Stimulated activated naive CD8-positive, alpha-beta T cell treated with anti-CD3 and anti-CD28 coated beads, Interleukin-15, amount 100 ng/mL, for 72 hours (primary cell): Measurements from ENCODE around the gene CREBL2.
A peak's percentile ranks its signal among the peaks of the same experiment; 100 is the strongest.
"Not testable (repeated sequence)": the region's sequence is repeated elsewhere in the genome, so short reads cannot be mapped to it uniquely, and the experiment has no call there.

Source experiments
- ATAC-seq: fragments of 150-1000 bp; cut with Tn5 transposase; 2 replicates; pipeline ENCODE4 v1.10.0; 2021; ENCODE audit warnings: mild to moderate bottlenecking, moderate library complexity
- DNase-seq, 2 donors: peaks; one replicate each; pipeline ENCODE4 v3.0.0; 2021 to 2022
- H3K27ac Mint-ChIP-seq, 2 donors: one replicate each; pipeline ENCODE4 v1.8.0; 2022; ENCODE audit warnings: mild to moderate bottlenecking in 2 of 2, mixed read lengths in 2 of 2, moderate library complexity in 2 of 2
- H3K27me3 Mint-ChIP-seq: one replicate; pipeline ENCODE4 v1.8.0; 2022; ENCODE audit warnings: mixed read lengths
- H3K4me1 Mint-ChIP-seq: one replicate; pipeline ENCODE4 v1.8.0; 2022; ENCODE audit warnings: mild to moderate bottlenecking, mixed read lengths
- H3K4me3 Mint-ChIP-seq, 2 donors: one replicate each; pipeline ENCODE4 v1.8.0; 2022; ENCODE audit warnings: mild to moderate bottlenecking in 2 of 2, mixed read lengths in 2 of 2, moderate library complexity in 1 of 2
- H3K9me3 Mint-ChIP-seq, 2 donors: one replicate each; pipeline ENCODE4 v1.8.0; 2022; ENCODE audit warnings: mixed read lengths in 2 of 2

CREBL2 gene

GRCh38 chr12:12586879-12587675, 24.6 kb upstream of the CREBL2 start:
- Mint-ChIP-seq H3K4me1 (peaks cover 43% of the 10 kb centered on the region), H3K27ac (no peak overlapping the region), H3K27me3 (peaks cover 7% of the 10 kb centered on the region), H3K4me3 (no peak overlapping the region), H3K9me3 (peaks cover 12 to 15% of the 10 kb centered on the region in 2 donors)
- no peak for ATAC-seq
- DNase-seq, result no peak

- peaks cover 35% of the 10 kb centered on the region for H3K4me1 Mint-ChIP-seq
- peaks cover 12 to 15% of the 10 kb centered on the region in 2 donors for H3K9me3 Mint-ChIP-seq
- H3K4me3 Mint-ChIP-seq, result no peak overlapping the region
- ATAC-seq, result no peak
- no peak overlapping the region for H3K27ac Mint-ChIP-seq
- DNase-seq, result no peak
- H3K27me3 Mint-ChIP-seq, result peaks cover 7% of the 10 kb centered on the region
These were observed 23.8 kb upstream of the CREBL2 start for GRCh38 chr12:12587878-12588277.

GRCh38 chr12:12588436-12588835, 23.2 kb upstream of the CREBL2 start:
- H3K27ac Mint-ChIP-seq, H3K27me3 Mint-ChIP-seq, ATAC-seq, DNase-seq, H3K4me3 Mint-ChIP-seq: not testable (repeated sequence)
- Mint-ChIP-seq H3K9me3 (peaks cover 12 to 15% of the 10 kb centered on the region in 2 donors), H3K4me1 (peaks cover 29% of the 10 kb centered on the region)

GRCh38 chr12:12590961-12591360, 20.7 kb upstream of the CREBL2 start:
- Mint-ChIP-seq H3K27me3 (peaks cover 7% of the 10 kb centered on the region), H3K4me3 (no peak overlapping the region), H3K9me3 (peaks cover 12 to 15% of the 10 kb centered on the region in 2 donors), H3K4me1 (peaks cover 16% of the 10 kb centered on the region), H3K27ac (no peak overlapping the region)
- no peak for ATAC-seq
- no peak for DNase-seq

GRCh38 chr12:12592930-12593329, 18.7 kb upstream of the CREBL2 start:
- peaks cover 12% of the 10 kb centered on the region for H3K4me1 Mint-ChIP-seq
- no peak for ATAC-seq
- no peak overlapping the region for H3K27ac Mint-ChIP-seq
- peaks cover 12 to 15% of the 10 kb centered on the region in 2 donors for H3K9me3 Mint-ChIP-seq
- H3K27me3 Mint-ChIP-seq, result peaks cover 4% of the 10 kb centered on the region
- no peak overlapping the region for H3K4me3 Mint-ChIP-seq
- no peak for DNase-seq

- H3K9me3 Mint-ChIP-seq, H3K27ac Mint-ChIP-seq, DNase-seq, H3K4me1 Mint-ChIP-seq, H3K27me3 Mint-ChIP-seq, H3K4me3 Mint-ChIP-seq, ATAC-seq: not testable (repeated sequence)
These were observed 15.7 kb upstream of the CREBL2 start for GRCh38 chr12:12595929-12596328.

GRCh38 chr12:12596598-12596997, 15.1 kb upstream of the CREBL2 start:
- H3K4me1 Mint-ChIP-seq, H3K4me3 Mint-ChIP-seq, DNase-seq, H3K9me3 Mint-ChIP-seq, H3K27me3 Mint-ChIP-seq, H3K27ac Mint-ChIP-seq, ATAC-seq: not testable (repeated sequence)

GRCh38 chr12:12598864-12599263, 12.8 kb upstream of the CREBL2 start:
- Mint-ChIP-seq H3K4me1 (no peaks in the 10 kb centered on the region), H3K4me3 (no peak overlapping the region), H3K27me3 (no peaks in the 10 kb centered on the region), H3K27ac (no peak overlapping the region), H3K9me3 (no peaks in the 10 kb centered on the region)
- no peak for ATAC-seq
- DNase-seq, result no peak

GRCh38 chr12:12599750-12600643, 11.7 kb upstream of the CREBL2 start:
- DNase-seq, result no peak
- ATAC-seq, result no peak
- no peaks in the 10 kb centered on the region for H3K9me3 Mint-ChIP-seq
- no peak overlapping the region for H3K4me3 Mint-ChIP-seq
- no peaks in the 10 kb centered on the region for H3K27me3 Mint-ChIP-seq
- no peak overlapping the region for H3K27ac Mint-ChIP-seq
- H3K4me1 Mint-ChIP-seq, result no peaks in the 10 kb centered on the region

GRCh38 chr12:12600659-12601058, 11.0 kb upstream of the CREBL2 start:
- H3K9me3 Mint-ChIP-seq, result no peaks in the 10 kb centered on the region
- no peaks in the 10 kb centered on the region for H3K27me3 Mint-ChIP-seq
- H3K27ac Mint-ChIP-seq, result no peak overlapping the region
- H3K4me3 Mint-ChIP-seq, result no peak overlapping the region
- ATAC-seq (no peak), DNase-seq (no peak)
- no peaks in the 10 kb centered on the region for H3K4me1 Mint-ChIP-seq

GRCh38 chr12:12604740-12605139, 6.9 kb upstream of the CREBL2 start:
- Mint-ChIP-seq H3K27ac (no peak overlapping the region), H3K9me3 (no peaks in the 10 kb centered on the region), H3K4me1 (peaks cover 13% of the 10 kb centered on the region), H3K27me3 (no peaks in the 10 kb centered on the region), H3K4me3 (no peak overlapping the region)
- DNase-seq, result no peak
- ATAC-seq, result no peak

- H3K4me3 Mint-ChIP-seq, result peak overlapping the region in 1 of 2 donors; percentile 49
- no peaks in the 10 kb centered on the region for H3K27me3 Mint-ChIP-seq
- H3K9me3 Mint-ChIP-seq, result no peaks in the 10 kb centered on the region
- peaks cover 26% of the 10 kb centered on the region for H3K4me1 Mint-ChIP-seq
- ATAC-seq, result peak; percentile 56
- DNase-seq, result no peak
- peak overlapping the region in 1 of 2 donors; percentile 92 for H3K27ac Mint-ChIP-seq
These were observed 4.7 kb upstream of the CREBL2 start for GRCh38 chr12:12606781-12607589.

- H3K4me3 Mint-ChIP-seq, result no peak overlapping the region
- no peak for DNase-seq
- H3K27ac Mint-ChIP-seq, result no peak overlapping the region
These were observed 3.1 kb upstream of the CREBL2 start for GRCh38 chr12:12608557-12608957.

GRCh38 chr12:12609692-12610091, 2.0 kb upstream of the CREBL2 start:
- Mint-ChIP-seq H3K4me3 (no peak overlapping the region), H3K4me1 (peaks cover 50% of the 10 kb centered on the region), H3K9me3 (no peaks in the 10 kb centered on the region), H3K27ac (no peak overlapping the region), H3K27me3 (no peaks in the 10 kb centered on the region)
- ATAC-seq (no peak), DNase-seq (no peak)

More at GRCh38 chr12:12608557-12608957, 3.1 kb upstream of the CREBL2 start:
- ATAC-seq, result peak; percentile 39
- Mint-ChIP-seq H3K9me3 (no peaks in the 10 kb centered on the region), H3K27me3 (no peaks in the 10 kb centered on the region), H3K4me1 (peaks cover 40% of the 10 kb centered on the region)

- Mint-ChIP-seq H3K27me3 (no peaks in the 10 kb centered on the region), H3K4me3 (peak overlapping the region; percentile 91 to 96), H3K27ac (peak overlapping the region; percentile 98 to 99), H3K4me1 (peaks cover 55% of the 10 kb centered on the region), H3K9me3 (no peaks in the 10 kb centered on the region)
- ATAC-seq (no peak), DNase-seq (no peak)
These were observed 965 bp upstream of the CREBL2 start for GRCh38 chr12:12610711-12611110.
